Activated CD8-positive, alpha-beta memory T cell treated with anti-CD3 and anti-CD28 coated beads, Interleukin-2, amount 50 U/mL, for 48 hours (primary cell): ENCODE data around the gene EIF2B5.
A peak's percentile ranks its signal among the peaks of the same experiment; 100 is the strongest.
"Not testable (repeated sequence)": the region's sequence is repeated elsewhere in the genome, so short reads cannot be mapped to it uniquely, and the experiment has no call there.

Source experiments
- DNase-seq: peaks from one replicate; pipeline ENCODE4 v3.0.0-alpha.2; 2020

Gene EIF2B5

GRCh38 chr3:184135149-184135910, at the start of gene EIF2B5:
EIF2B5 (plus strand) TSS chr3:184135358; CDS start chr3:184135386, 28 bp downstream.
- peak; percentile 91 for DNase-seq

GRCh38 chr3:184085389-184085852, 49.7 kb upstream of the EIF2B5 start:
- no peak for DNase-seq

- DNase-seq, result no peak
These were observed 43.0 kb upstream of the EIF2B5 start for GRCh38 chr3:184092199-184092598.

- no peak for DNase-seq
These were observed 38.3 kb upstream of the EIF2B5 start, which contains the start of gene HTR3E for GRCh38 chr3:184096811-184097383. HTR3E (plus strand) TSS chr3:184097064; CDS start chr3:184097530, 466 bp downstream.

GRCh38 chr3:184097556-184097955, 37.6 kb upstream of the EIF2B5 start:
- DNase-seq, result no peak

GRCh38 chr3:184099806-184100686, 35.1 kb upstream of the EIF2B5 start:
- DNase-seq, result no peak

GRCh38 chr3:184110316-184110725, 24.8 kb upstream of the EIF2B5 start:
- DNase-seq, result no peak

- no peak for DNase-seq
These were observed 19.1 kb upstream of the EIF2B5 start for GRCh38 chr3:184116017-184116416.

GRCh38 chr3:184117636-184118035, 17.5 kb upstream of the EIF2B5 start:
- DNase-seq, result no peak

GRCh38 chr3:184121031-184121430, 14.1 kb upstream of the EIF2B5 start:
- DNase-seq, result not testable (repeated sequence)

GRCh38 chr3:184126006-184126405, 9.2 kb upstream of the EIF2B5 start:
- no peak for DNase-seq

- DNase-seq, result no peak
These were observed 6.1 kb upstream of the EIF2B5 start for GRCh38 chr3:184129012-184129411.

- no peak for DNase-seq
These were observed 2.2 kb upstream of the EIF2B5 start for GRCh38 chr3:184132945-184133344.

- peak; percentile 83 for DNase-seq
These were observed 1.1 kb upstream of the EIF2B5 start for GRCh38 chr3:184133840-184134745.

- DNase-seq, result no peak
These were observed 411 bp upstream of the EIF2B5 start for GRCh38 chr3:184134746-184135148.

- no peak for DNase-seq
These were observed 728 bp downstream of the EIF2B5 start for GRCh38 chr3:184135911-184136260.

- DNase-seq, result no peak
These were observed 5.3 kb downstream of the EIF2B5 start for GRCh38 chr3:184140436-184140835.

GRCh38 chr3:184142199-184142598, 7.0 kb downstream of the EIF2B5 start:
- DNase-seq, result no peak

GRCh38 chr3:184143327-184143726, 8.2 kb downstream of the EIF2B5 start:
- DNase-seq, result no peak

- DNase-seq, result no peak
These were observed 9.3 kb downstream of the EIF2B5 start for GRCh38 chr3:184144505-184144904.

GRCh38 chr3:184145111-184145524, 10.0 kb downstream of the EIF2B5 start:
- DNase-seq, result no peak

- DNase-seq, result no peak
These were observed 10.7 kb downstream of the EIF2B5 start for GRCh38 chr3:184145751-184146270.
